Superior temporal gyrus (tissue), 1 donor: ENCODE data around the gene ZNF716.
A peak's percentile ranks its signal among the peaks of the same experiment; 100 is the strongest.
"Not testable (repeated sequence)": the region's sequence is repeated elsewhere in the genome, so short reads cannot be mapped to it uniquely, and the experiment has no call there.

Experiments
- DNase-seq: peaks from one replicate; pipeline ENCODE4 v3.0.0-alpha.2; 2016; ENCODE audit errors: extremely low spot score

ZNF716 gene

DNA sequence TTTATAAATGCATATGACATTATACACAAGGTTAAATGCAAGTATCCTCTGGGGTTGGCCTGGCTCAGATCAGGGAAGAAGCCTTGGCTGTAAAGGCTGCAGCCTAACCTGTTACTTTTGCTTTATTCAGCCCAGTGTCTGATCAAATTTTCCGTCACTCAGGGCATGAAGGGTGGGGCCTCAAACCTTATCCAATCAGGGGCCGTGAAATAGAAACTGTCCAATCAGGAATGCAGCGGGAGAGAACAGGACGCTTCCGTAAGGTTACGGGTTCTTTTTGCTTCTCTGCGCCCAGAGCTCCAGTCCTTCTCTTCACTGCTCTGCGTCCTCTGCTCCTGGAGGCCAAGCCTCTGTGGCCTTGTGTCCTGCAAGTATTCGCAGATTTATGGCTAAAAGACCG, at the start of gene ZNF716:
Gene ZNF716, plus strand, starts transcription at position 274 of the 400 bp plus-strand sequence. Its CDS starts 112 bp downstream, at position 386.
- DNase-seq, result no peak

DNA sequence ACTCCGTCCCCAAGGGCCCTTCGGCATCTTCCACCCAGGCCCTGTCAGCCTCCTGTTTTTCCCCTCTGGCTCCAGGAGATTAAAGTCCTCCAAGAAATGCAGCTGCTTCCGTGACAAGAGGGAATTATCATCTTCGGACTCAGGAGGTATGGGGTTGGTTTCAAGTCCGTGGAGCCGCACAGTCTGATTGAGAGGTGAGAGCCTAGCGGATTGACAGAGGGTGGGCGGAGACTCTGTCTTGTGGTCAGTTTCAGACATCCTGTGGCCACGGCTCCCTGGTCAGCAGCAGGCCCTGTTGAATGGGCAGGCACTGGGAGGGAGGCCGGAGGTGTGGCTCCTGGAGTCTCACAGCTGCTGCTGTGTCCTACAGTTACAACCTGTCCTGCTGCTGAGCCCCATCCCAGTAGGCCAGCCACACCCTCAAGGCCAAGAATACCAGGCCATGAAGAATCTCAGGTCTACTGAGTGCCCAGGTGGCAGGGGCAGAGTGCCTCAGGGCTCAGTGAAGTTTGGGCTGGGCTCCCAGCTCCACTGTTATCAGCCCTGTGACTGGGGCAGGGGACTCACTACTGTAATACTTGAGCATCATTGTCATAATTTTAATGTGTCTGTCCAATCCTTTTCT, 49.3 kb upstream of the ZNF716 start:
- no peak for DNase-seq

DNA sequence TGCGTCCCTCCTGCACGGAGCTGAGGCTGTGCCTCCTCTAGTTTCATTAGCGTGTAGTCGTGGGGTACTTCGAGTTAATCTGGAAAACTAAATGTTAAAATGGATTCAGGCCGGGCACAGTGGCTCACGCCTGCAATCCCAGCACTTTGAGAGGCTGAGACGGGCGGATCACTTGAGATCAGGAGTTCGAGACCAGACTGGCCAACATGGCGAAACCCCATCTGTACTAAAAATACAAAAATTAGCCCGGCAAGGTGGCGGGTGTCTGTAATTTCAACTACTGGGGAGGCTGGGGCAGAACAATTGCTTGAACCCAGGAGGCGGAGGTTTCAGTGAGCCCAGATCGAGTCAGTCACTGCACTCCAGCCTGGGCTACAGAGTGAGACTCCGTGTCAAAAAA, 46.9 kb upstream of the ZNF716 start:
- not testable (repeated sequence) for DNase-seq

- no peak for DNase-seq
Observed at GRCh38 chr7:57403601-57404342, 46.2 kb upstream of the ZNF716 start.

DNA sequence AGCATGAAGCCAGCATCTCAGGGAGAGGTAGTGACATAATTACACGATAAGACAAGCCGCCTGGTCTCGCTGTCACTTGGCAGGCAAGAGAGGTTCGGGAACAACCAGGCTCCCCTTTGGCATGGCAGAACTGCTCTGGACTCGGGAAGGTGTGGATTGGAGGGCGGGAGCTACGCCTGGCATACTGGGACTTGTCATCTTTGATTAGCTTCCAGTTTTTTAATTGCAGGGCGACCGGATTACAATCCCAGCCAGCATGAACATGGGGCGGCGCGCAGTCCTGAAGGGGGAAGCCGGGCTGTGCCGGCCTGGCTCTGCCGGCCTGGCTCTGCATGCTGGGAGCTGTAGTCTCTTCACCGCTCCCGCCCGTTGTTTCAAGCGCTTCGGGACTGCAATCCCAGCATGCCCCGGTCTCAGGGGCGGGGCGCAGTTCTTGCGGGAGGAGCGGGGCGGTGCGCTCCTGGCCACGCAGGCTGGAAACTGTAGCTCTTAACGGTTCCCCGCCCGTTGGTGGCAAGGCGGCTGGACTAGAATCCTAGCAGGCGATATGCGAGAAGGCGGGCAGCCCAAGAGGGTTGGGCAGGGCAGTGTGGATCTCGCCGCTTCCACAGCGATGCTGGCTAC, 45.5 kb upstream of the ZNF716 start:
- peak; percentile 28 for DNase-seq

DNA sequence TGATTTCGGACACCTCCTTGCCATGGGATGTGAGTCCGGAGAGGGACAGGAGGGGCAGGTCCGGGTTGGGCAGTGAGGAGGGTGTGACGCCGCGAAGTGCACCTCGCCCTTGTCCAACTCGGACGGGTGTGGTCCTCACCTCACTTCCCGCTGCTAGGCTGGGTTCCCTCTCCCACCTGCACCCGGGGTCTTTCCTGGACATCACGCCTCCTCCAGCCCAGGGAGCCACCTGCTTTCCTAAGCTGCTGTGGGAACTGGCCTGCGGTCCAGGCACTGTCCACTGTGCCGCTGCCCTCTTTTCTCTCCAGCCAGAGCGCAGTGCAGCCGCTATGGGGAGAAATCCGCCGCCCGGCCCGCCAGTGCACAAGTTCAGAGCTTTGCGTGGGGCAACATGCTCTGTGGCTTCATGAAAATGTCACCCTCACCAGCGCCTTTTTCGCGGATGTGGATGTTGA, 45.0 kb upstream of the ZNF716 start:
- DNase-seq, result no peak

- no peak for DNase-seq
Observed at GRCh38 chr7:57407125-57407524, 42.9 kb upstream of the ZNF716 start.

GRCh38 chr7:57412168-57412567, 37.8 kb upstream of the ZNF716 start:
- no peak for DNase-seq

GRCh38 chr7:57412618-57413017, 37.4 kb upstream of the ZNF716 start:
- no peak for DNase-seq

- DNase-seq, result no peak
Observed at GRCh38 chr7:57413529-57414398, 36.2 kb upstream of the ZNF716 start.

DNA sequence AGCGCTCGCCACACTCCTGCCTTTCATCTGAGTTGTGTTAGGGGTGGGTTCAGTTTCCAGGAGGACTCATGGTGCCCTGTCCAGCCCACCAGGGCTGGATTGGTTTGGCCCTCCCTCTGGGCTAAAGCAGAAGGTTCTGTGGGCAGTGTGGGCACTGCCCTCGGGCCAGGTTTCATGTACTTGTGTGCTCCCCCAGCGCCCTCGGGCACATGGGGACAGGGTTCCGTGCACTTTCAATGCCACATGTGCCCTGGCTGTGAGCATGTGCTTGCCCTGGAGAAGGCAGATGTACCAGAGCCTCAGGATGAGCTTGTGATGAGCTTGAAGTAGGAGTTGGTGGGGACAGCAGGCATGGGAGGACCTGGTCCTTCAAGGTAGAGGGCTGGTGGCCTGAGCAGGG, 35.6 kb upstream of the ZNF716 start:
- DNase-seq, result no peak

DNA sequence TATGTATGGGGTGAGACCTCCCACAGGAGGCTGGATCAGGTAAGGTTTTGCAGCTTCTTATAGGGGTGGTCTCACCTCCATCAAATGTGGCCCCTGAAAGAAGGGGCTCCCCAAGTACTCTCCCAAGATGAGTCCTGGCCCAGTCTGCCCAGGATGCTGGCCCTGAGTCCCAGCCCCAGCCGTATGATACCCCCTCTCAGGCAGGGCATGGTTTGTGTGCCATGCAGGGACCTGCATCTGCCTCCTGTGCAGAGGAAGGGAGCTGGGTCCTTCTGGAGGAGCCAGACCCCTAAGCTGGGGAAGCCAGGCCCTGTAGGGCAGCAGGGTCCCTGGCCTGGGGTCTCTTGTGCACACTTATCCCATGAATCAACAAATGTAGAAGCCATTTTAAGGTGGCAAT, 35.1 kb upstream of the ZNF716 start:
- no peak for DNase-seq

- no peak for DNase-seq
Observed at GRCh38 chr7:57415326-57415725, 34.7 kb upstream of the ZNF716 start.

- DNase-seq, result no peak
Observed at GRCh38 chr7:57415730-57416129, 34.2 kb upstream of the ZNF716 start.

- no peak for DNase-seq
Observed at GRCh38 chr7:57416601-57417358, 33.2 kb upstream of the ZNF716 start.

DNA sequence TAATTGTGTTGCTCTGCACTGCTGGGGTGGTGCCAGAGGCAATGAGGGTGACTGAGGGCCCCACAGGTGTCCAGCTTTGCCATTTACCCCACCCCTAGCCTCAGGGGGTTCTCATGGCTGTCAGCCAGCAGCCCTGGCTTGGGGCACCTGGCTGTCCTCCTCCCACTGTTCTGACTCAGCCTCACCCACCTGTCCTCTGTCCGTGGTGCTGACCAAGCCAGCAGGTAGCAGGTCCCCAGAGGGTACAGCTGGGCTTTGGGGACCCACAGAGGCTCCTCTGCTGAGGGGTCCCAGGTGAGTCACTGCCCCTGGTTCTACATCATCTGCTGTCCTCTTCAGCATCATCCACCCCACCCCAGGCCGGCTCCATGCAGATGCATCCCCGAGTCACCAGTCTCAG, 32.2 kb upstream of the ZNF716 start:
- no peak for DNase-seq

- no peak for DNase-seq
Observed at GRCh38 chr7:57423768-57424167, 26.2 kb upstream of the ZNF716 start.

DNA sequence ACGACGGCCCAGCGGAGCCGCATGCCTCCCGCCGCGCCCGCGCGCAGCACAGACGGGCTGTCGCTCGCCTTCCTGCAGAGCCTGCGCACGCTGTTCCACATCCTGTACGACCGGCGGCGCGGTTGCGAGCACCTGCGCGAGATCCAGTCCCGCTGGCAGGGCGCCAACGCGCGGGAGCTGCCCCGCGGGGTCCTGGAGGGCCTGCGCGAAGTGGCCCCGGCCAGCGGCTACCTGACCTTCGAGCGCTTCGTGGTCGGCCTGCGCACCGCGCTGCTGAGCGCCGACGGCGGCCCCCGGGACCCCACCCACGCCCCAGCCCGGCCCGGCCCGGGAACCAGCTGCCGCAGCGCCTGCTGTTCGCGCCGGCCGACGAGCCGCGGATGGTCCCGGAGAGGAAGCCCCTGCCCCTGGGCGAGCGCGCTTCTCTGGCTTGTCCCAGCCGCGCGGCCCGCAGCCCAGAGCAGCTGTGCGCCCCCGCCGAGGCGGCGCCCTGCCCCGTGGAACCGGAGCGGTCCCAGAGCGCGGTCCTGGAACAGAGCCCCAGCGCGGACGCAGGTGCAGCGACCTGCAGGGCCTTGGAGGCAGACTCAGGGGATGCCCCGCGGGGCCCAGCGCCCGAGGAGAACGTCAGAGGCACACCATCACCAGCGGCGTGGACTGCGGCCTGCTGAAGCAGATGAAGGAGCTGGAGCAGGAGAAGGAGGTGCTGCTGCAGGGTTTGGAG, 25.3 kb upstream of the ZNF716 start:
- DNase-seq, result no peak

DNA sequence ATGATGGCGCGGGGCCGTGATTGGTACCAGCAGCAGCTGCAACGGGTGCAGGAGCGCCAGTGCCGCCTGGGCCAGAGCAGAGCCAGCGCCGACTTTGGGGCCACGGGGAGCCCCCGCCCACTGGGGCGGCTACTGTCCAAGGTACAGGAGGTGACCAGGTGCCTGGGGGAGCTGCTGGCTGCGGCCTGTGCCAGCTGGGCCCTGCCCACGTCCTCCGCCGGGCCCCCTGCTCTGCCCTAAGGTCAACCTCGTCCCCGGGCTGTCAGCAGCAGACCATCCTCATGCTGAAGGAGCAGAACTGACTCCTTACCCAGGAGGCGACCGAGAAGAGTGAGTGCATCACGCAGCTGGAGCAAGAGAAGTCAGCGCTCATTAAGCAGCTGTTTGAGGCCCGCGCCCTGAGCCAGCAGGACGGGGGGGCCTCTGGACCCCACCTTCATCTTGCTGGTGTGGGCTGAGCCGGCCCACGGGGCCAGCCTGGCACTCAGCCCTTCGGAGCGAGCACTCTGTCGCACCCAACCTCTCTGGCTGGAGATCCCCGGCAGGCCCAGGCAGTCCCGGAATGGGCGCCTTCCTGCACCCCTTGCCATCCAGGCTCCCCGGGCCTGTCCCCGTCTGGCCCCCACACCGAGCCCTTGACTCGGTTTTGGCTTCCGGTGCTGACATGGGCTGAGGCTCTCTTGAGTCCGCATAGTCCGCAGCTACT, 24.6 kb upstream of the ZNF716 start:
- no peak for DNase-seq
